Neural progenitor cell (in vitro differentiated cells): ENCODE measurements around the gene MR1.

Experiments
- EZH2 ChIP-seq: fragments of 200-600 bp; sonication (generic); IDR thresholded peaks from 2 replicates; pipeline ENCODE4 v1.6.1; 2017; ENCODE audit warnings: antibody characterized with exemption, mild to moderate bottlenecking, moderate library complexity
- EZH2phosphoT487 ChIP-seq: fragments of 200-600 bp; sonication (generic); IDR thresholded peaks from 2 replicates; pipeline ENCODE4 v1.6.1; 2017; ENCODE audit warnings: antibody characterized with exemption
- TF ChIP-seq, protein P1 (sequence below): fragments of 200-600 bp; sonication (generic); IDR thresholded peaks from 2 replicates; pipeline ENCODE4 v1.5.1; 2017; ENCODE audit warnings: antibody characterized with exemption, mild to moderate bottlenecking

DNA sequence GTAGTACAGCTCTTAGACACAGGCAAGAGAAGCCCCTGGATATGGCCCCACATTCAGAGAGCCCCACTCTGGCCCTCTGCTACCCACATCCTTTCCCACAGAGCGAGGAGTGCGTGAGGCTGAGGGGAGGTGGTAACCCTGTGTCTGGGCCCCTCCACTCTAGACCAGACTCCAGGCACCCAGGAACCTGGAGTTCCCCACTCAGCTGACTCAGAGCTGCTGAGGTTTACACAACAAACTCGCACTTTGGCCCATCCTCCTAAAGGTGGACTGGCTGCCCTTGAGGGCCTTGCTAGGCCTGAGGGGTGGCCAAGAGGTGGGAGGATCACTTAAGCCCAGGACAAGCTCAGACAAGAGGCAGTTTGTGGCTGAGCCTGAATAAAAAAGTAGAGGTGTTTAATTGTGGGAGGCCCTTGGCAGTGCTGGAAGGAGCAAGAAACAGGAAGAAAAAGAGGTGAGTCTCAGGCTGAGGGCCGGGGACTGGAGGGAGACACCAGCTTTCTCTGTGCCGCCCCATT is 10.7 kb downstream of the MR1 start:
- TF ChIP-seq, protein P1, sequence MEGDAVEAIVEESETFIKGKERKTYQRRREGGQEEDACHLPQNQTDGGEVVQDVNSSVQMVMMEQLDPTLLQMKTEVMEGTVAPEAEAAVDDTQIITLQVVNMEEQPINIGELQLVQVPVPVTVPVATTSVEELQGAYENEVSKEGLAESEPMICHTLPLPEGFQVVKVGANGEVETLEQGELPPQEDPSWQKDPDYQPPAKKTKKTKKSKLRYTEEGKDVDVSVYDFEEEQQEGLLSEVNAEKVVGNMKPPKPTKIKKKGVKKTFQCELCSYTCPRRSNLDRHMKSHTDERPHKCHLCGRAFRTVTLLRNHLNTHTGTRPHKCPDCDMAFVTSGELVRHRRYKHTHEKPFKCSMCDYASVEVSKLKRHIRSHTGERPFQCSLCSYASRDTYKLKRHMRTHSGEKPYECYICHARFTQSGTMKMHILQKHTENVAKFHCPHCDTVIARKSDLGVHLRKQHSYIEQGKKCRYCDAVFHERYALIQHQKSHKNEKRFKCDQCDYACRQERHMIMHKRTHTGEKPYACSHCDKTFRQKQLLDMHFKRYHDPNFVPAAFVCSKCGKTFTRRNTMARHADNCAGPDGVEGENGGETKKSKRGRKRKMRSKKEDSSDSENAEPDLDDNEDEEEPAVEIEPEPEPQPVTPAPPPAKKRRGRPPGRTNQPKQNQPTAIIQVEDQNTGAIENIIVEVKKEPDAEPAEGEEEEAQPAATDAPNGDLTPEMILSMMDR, result no peak
- TF ChIP-seq EZH2, result no peak
- no peak for TF ChIP-seq EZH2phosphoT487
